ENCODE measurements around the gene L2HGDH.

DNA sequence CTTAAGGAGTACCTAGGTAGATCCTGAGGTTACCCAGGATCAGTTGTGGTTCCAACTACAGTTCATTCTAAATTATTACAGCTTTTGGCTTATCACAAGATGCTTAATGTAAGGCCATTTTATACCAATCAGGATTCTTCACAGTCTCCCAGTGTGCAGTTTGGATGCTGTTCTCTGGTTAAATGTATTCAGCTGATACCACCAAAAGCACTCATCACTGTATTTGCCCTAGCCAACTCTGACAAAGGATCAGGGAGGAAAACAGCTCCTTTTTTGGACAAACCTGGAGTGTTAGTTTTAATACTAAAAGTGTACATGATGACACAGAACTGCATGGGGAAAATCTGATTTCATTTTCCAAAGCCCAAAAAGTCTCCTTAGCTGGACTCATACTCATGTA lies 19.6 kb upstream of the L2HGDH start:
- TF ChIP-seq, protein P1, sequence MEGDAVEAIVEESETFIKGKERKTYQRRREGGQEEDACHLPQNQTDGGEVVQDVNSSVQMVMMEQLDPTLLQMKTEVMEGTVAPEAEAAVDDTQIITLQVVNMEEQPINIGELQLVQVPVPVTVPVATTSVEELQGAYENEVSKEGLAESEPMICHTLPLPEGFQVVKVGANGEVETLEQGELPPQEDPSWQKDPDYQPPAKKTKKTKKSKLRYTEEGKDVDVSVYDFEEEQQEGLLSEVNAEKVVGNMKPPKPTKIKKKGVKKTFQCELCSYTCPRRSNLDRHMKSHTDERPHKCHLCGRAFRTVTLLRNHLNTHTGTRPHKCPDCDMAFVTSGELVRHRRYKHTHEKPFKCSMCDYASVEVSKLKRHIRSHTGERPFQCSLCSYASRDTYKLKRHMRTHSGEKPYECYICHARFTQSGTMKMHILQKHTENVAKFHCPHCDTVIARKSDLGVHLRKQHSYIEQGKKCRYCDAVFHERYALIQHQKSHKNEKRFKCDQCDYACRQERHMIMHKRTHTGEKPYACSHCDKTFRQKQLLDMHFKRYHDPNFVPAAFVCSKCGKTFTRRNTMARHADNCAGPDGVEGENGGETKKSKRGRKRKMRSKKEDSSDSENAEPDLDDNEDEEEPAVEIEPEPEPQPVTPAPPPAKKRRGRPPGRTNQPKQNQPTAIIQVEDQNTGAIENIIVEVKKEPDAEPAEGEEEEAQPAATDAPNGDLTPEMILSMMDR (IDR thresholded peaks at IDR 0.05; ENCODE audit: low read depth, low read length, poor library complexity, severe bottlenecking), result no peak
- TF ChIP-seq EZH2phosphoT487 (IDR thresholded peaks at IDR 0.05; ENCODE audit: borderline replicate concordance, low read length), result no peak

Measured in DOHH2 (cell line).